ENCODE results near the gene SAE1.

- no peak for TF ChIP-seq EZH2 (IDR thresholded peaks at IDR 0.05; ENCODE audit: insufficient read depth, poor library complexity, severe bottlenecking)
- TF ChIP-seq EZH2phosphoT487 (IDR thresholded peaks at IDR 0.05; ENCODE audit: insufficient read depth, low read depth), result no peak
Measured at GRCh38 chr19:47089767-47090350, 40.8 kb upstream of the SAE1 start.
